DMS153 treated with DMSO at 0.1 percent for 48 hours (cell line): ENCODE results near the gene IPMK.
A peak's percentile ranks its signal among the peaks of the same experiment; 100 is the strongest.

Source experiments
- DNase-seq: peaks from one replicate; lab custom pipeline; 2025; ENCODE audit not compliant: unreplicated experiment; lab: John Stamatoyannopoulos, UW

Gene IPMK

GRCh38 chr10:58267713-58268453 lies at the start of gene IPMK:
IPMK (minus strand) TSS chr10:58267894; CDS start chr10:58267611, 283 bp downstream.
- peak; percentile 76 for DNase-seq

GRCh38 chr10:58316874-58317273 lies 49.2 kb upstream of the IPMK start:
- no peak for DNase-seq

GRCh38 chr10:58311026-58311425 lies 43.3 kb upstream of the IPMK start:
- no peak for DNase-seq

- DNase-seq, result no peak
Measured at GRCh38 chr10:58307676-58308075, 40.0 kb upstream of the IPMK start.

- no peak for DNase-seq
Measured at GRCh38 chr10:58305821-58306220, 38.1 kb upstream of the IPMK start.

GRCh38 chr10:58304099-58304633 lies 36.5 kb upstream of the IPMK start:
- DNase-seq, result no peak

GRCh38 chr10:58302254-58302653 lies 34.6 kb upstream of the IPMK start:
- no peak for DNase-seq

- peak; percentile 11 for DNase-seq
Measured at GRCh38 chr10:58300676-58301075, 33.0 kb upstream of the IPMK start.

GRCh38 chr10:58299580-58299979 lies 31.9 kb upstream of the IPMK start:
- DNase-seq, result peak; percentile 50

GRCh38 chr10:58293989-58294388 lies 26.3 kb upstream of the IPMK start:
- no peak for DNase-seq

- peak; percentile 43 for DNase-seq
Measured at GRCh38 chr10:58291538-58292174, 24.0 kb upstream of the IPMK start.

- DNase-seq, result no peak
Measured at GRCh38 chr10:58282615-58283014, 14.9 kb upstream of the IPMK start.

GRCh38 chr10:58281092-58281752 lies 13.5 kb upstream of the IPMK start:
- DNase-seq, result no peak

- DNase-seq, result no peak
Measured at GRCh38 chr10:58280477-58280876, 12.8 kb upstream of the IPMK start.

GRCh38 chr10:58278962-58279307 lies 11.2 kb upstream of the IPMK start:
- no peak for DNase-seq

GRCh38 chr10:58278274-58278961 lies 10.7 kb upstream of the IPMK start:
- no peak for DNase-seq

- DNase-seq, result no peak
Measured at GRCh38 chr10:58275908-58276307, 8.2 kb upstream of the IPMK start.

- DNase-seq, result no peak
Measured at GRCh38 chr10:58275261-58275660, 7.6 kb upstream of the IPMK start.

GRCh38 chr10:58269782-58270290 lies 2.1 kb upstream of the IPMK start:
- DNase-seq, result no peak

GRCh38 chr10:58268946-58269781 lies 1.5 kb upstream of the IPMK start, which contains the start of gene CISD1:
CISD1 (plus strand) TSS chr10:58269162; CDS start chr10:58269274, 112 bp downstream.
- peak; percentile 95 for DNase-seq
